Suprapubic skin (tissue), 3 donors: ENCODE measurements around the gene PPP1CA.

Source experiments
- CTCF ChIP-seq, 2 donors: fragments of 200-600 bp in 1 of 2; fragments of 450-650 bp in 1 of 2; sonication (generic) in 1 of 2; IDR thresholded peaks; one replicate each; pipeline ENCODE4 v1.5.1; 2016 to 2019; ENCODE audit warnings: antibody characterized with exemption in 2 of 2, mild to moderate bottlenecking in 1 of 2, moderate library complexity in 1 of 2
- POLR2A ChIP-seq, 2 donors: fragments of 450-650 bp; IDR thresholded peaks; one replicate each; pipeline ENCODE4 v1.6.1; 2017; ENCODE audit warnings: antibody characterized with exemption in 2 of 2, mild to moderate bottlenecking in 2 of 2, moderate library complexity in 2 of 2

- no peak for TF ChIP-seq CTCF (IDR thresholded peaks at IDR 0.05)
- no peak for TF ChIP-seq POLR2A (IDR thresholded peaks at IDR 0.05)
Observed at GRCh38 chr11:67355794-67356386, 45.8 kb downstream of the PPP1CA start.
